ENCODE measurements around the gene PCSK5. TPM values are rescaled to one million over a fixed set of nuclear protein-coding genes. Genes with fewer than 3 reads are reported as not detected.

Gene PCSK5
- total RNA-seq, 1 experiment from 2014 or later: 6.9 TPM

DNA sequence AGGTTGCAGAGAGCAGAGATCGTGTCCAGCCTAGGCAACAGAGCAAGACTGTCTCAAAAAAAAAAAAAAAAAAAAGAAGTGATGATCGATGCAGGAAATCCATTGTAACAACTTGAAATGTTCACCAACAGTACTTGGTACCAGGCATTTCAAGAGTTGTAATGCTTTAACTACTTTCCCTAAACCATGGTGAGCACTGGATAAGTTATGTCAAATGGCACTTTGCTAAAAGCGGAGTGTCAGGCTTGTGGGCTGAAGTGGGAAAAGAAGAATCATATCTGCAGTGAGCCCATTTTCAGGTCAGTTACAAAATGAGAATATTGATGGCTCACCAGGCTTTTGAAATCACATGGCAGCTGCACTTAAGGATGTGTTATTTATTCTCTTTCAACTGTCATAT is 301.5 kb downstream of the PCSK5 start:
- H3K79me2 ChIP-seq (ENCODE audit: insufficient read depth, low read length): no peaks in the 10 kb centered on the region
- H3K36me3 ChIP-seq (ENCODE audit: control insufficient read depth in 1 of 2, insufficient read depth in 2 of 2, low read length in 2 of 2): no peaks in the 10 kb centered on the region
- intact Hi-C loops (cut with micrococcal nuclease): no loop called here

More for the DNA sequence above, 301.5 kb downstream of the PCSK5 start:
- no TSS peak for BruUV-seq (replicated peaks)
- POLR2A ChIA-PET: no interaction called here
- no peak overlapping the region for H3K4me2 ChIP-seq (ENCODE audit: low read length)
- no peaks in the 10 kb centered on the region for H3K9me3 ChIP-seq (ENCODE audit: control insufficient read depth in 1 of 2, insufficient read depth in 1 of 2, low read depth in 1 of 2, low read length in 2 of 2)
- no peak for ATAC-seq
- H3K27ac ChIP-seq (ENCODE audit: low read depth, low read length): no peak overlapping the region
- H3K4me3 ChIP-seq (replicated peaks in 1 of 2; ENCODE audit: low read depth in 1 of 2, low read length in 2 of 2): no peak overlapping the region
- no peak overlapping the region for H3K9ac ChIP-seq (ENCODE audit: low read length)
- no peaks in the 10 kb centered on the region for H3K9me2 ChIP-seq (ENCODE audit: insufficient read depth)
- no peaks in the 10 kb centered on the region for H3K27me3 ChIP-seq (ENCODE audit: insufficient read depth, low read length)
- no peaks in the 10 kb centered on the region for H3K4me1 ChIP-seq (ENCODE audit: control insufficient read depth in 1 of 2, insufficient read depth in 2 of 2, low read length in 2 of 2)
- no peak for TF ChIP-seq CEBPB (IDR thresholded peaks at IDR 0.05; ENCODE audit: low read depth)
- no peak for TF ChIP-seq EGR1 (IDR thresholded peaks at IDR 0.05; ENCODE audit: low read depth)
- TF ChIP-seq SRF (IDR thresholded peaks at IDR 0.05; ENCODE audit: low read depth): no peak
- TF ChIP-seq EZH2phosphoT487 (IDR thresholded peaks at IDR 0.05; ENCODE audit: borderline replicate concordance): no peak
- TF ChIP-seq, protein P1, sequence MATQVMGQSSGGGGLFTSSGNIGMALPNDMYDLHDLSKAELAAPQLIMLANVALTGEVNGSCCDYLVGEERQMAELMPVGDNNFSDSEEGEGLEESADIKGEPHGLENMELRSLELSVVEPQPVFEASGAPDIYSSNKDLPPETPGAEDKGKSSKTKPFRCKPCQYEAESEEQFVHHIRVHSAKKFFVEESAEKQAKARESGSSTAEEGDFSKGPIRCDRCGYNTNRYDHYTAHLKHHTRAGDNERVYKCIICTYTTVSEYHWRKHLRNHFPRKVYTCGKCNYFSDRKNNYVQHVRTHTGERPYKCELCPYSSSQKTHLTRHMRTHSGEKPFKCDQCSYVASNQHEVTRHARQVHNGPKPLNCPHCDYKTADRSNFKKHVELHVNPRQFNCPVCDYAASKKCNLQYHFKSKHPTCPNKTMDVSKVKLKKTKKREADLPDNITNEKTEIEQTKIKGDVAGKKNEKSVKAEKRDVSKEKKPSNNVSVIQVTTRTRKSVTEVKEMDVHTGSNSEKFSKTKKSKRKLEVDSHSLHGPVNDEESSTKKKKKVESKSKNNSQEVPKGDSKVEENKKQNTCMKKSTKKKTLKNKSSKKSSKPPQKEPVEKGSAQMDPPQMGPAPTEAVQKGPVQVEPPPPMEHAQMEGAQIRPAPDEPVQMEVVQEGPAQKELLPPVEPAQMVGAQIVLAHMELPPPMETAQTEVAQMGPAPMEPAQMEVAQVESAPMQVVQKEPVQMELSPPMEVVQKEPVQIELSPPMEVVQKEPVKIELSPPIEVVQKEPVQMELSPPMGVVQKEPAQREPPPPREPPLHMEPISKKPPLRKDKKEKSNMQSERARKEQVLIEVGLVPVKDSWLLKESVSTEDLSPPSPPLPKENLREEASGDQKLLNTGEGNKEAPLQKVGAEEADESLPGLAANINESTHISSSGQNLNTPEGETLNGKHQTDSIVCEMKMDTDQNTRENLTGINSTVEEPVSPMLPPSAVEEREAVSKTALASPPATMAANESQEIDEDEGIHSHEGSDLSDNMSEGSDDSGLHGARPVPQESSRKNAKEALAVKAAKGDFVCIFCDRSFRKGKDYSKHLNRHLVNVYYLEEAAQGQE (IDR thresholded peaks at IDR 0.05; ENCODE audit: low read depth): no peak
- TF ChIP-seq YY1 (IDR thresholded peaks at IDR 0.05; ENCODE audit: extremely low read depth, insufficient replicate concordance, low read depth, low read length): no peak
- no peak for TF ChIP-seq POLR2A (IDR thresholded peaks at IDR 0.05; ENCODE audit: borderline replicate concordance, extremely low read depth, insufficient read depth, insufficient read length)
- no peak for TF ChIP-seq JUND (IDR thresholded peaks at IDR 0.05)
- TF ChIP-seq, protein P2, sequence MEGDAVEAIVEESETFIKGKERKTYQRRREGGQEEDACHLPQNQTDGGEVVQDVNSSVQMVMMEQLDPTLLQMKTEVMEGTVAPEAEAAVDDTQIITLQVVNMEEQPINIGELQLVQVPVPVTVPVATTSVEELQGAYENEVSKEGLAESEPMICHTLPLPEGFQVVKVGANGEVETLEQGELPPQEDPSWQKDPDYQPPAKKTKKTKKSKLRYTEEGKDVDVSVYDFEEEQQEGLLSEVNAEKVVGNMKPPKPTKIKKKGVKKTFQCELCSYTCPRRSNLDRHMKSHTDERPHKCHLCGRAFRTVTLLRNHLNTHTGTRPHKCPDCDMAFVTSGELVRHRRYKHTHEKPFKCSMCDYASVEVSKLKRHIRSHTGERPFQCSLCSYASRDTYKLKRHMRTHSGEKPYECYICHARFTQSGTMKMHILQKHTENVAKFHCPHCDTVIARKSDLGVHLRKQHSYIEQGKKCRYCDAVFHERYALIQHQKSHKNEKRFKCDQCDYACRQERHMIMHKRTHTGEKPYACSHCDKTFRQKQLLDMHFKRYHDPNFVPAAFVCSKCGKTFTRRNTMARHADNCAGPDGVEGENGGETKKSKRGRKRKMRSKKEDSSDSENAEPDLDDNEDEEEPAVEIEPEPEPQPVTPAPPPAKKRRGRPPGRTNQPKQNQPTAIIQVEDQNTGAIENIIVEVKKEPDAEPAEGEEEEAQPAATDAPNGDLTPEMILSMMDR (IDR thresholded peaks at IDR 0.05 in 2 of 3, conservative IDR thresholded peaks at IDR 0.05 in 1 of 3; ENCODE audit: borderline replicate concordance in 1 of 3, insufficient read depth in 1 of 3, low read depth in 2 of 3, low read length in 2 of 3): no peak
- TF ChIP-seq ZFX (IDR thresholded peaks at IDR 0.05): no peak
- TF ChIP-seq TCF7L2 (IDR thresholded peaks at IDR 0.05; ENCODE audit: borderline replicate concordance, extremely low read depth, insufficient read depth, insufficient read length): no peak
- no peak for TF ChIP-seq ZNF274 (IDR thresholded peaks at IDR 0.05; ENCODE audit: low read depth, low read length)
- TF ChIP-seq, protein P3, sequence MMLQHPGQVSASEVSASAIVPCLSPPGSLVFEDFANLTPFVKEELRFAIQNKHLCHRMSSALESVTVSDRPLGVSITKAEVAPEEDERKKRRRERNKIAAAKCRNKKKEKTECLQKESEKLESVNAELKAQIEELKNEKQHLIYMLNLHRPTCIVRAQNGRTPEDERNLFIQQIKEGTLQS (IDR thresholded peaks at IDR 0.05): no peak
- TF ChIP-seq, protein P4, sequence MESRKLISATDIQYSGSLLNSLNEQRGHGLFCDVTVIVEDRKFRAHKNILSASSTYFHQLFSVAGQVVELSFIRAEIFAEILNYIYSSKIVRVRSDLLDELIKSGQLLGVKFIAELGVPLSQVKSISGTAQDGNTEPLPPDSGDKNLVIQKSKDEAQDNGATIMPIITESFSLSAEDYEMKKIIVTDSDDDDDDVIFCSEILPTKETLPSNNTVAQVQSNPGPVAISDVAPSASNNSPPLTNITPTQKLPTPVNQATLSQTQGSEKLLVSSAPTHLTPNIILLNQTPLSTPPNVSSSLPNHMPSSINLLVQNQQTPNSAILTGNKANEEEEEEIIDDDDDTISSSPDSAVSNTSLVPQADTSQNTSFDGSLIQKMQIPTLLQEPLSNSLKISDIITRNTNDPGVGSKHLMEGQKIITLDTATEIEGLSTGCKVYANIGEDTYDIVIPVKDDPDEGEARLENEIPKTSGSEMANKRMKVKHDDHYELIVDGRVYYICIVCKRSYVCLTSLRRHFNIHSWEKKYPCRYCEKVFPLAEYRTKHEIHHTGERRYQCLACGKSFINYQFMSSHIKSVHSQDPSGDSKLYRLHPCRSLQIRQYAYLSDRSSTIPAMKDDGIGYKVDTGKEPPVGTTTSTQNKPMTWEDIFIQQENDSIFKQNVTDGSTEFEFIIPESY (IDR thresholded peaks at IDR 0.05; ENCODE audit: extremely low read depth, insufficient replicate concordance, low read length): no peak
- CTCF ChIA-PET: no interaction called here
- no peak for DNase-seq (ENCODE audit: low read depth, low spot score)
- no peaks in the 10 kb centered on the region for H4K20me1 ChIP-seq (ENCODE audit: insufficient read depth)
- no peak overlapping the region for H2AFZ ChIP-seq (ENCODE audit: low read depth, low read length, poor library complexity, severe bottlenecking)
- RAD21 ChIA-PET (ENCODE audit: low non-redundant PET in 1 of 2, low total read pairs in 2 of 2, uncharacterized antibody in 2 of 2, unreplicated experiment in 2 of 2): no interaction called here
